H1 (cell line): Measurements from ENCODE around the gene CHST8. TPM values are rescaled to one million over a fixed set of nuclear protein-coding genes. Genes with fewer than 3 reads are reported as not detected.

Source experiments
- CTCF ChIA-PET: fragments of 300-600 bp; sonication (Branson Sonifier 250); formaldehyde crosslinking; loops from one replicate; lab custom pipeline; 2021; ENCODE audit not compliant: partially characterized antibody; lab: Charles Lee
- POLR2A ChIA-PET: fragments of 300-600 bp; sonication (Branson Sonifier 250); formaldehyde crosslinking; loops from one replicate; lab custom pipeline; 2021; ENCODE audit warnings: inconsistent platforms; ENCODE audit not compliant: partially characterized antibody; lab: Charles Lee
- DNase-seq, 2 experiments: peaks; one replicate each; pipeline versions ENCODE4 v3.0.0 to v3.0.0-alpha.2; 2010 to 2022; ENCODE audit warnings: low spot score in 2 of 2, low read depth in 1 of 2, mixed read lengths in 1 of 2
- FAIRE-seq: peaks from 2 replicates; lab custom pipeline; 2011; peaks lifted over from hg19 to GRCh38; lab: Jason Lieb, UNC
- H2AFZ ChIP-seq: 2 replicates; pipeline ENCODE4 v1.8.1; 2012; ENCODE audit warnings: low read length, inconsistent platforms
- H2AK5ac ChIP-seq: 2 replicates; pipeline ENCODE4 v1.6.1; 2013; ENCODE audit warnings: low read depth, low read length
- H2BK120ac ChIP-seq: replicated peaks from 2 replicates; pipeline ENCODE3; 2013; ENCODE audit warnings: low read depth, low read length, inconsistent platforms
- H2BK12ac ChIP-seq: 2 replicates; pipeline ENCODE4 v1.6.1; 2013; ENCODE audit warnings: low read depth, low read length
- H2BK15ac ChIP-seq: 2 replicates; pipeline ENCODE4 v1.6.1; 2013; ENCODE audit warnings: low read length
- H2BK20ac ChIP-seq: 2 replicates; pipeline ENCODE4 v1.6.1; 2013; ENCODE audit warnings: low read length
- H2BK5ac ChIP-seq: 2 replicates; pipeline ENCODE4 v1.6.1; 2013; ENCODE audit warnings: low read depth, low read length
- H3K14ac ChIP-seq: 2 replicates; pipeline ENCODE4 v1.6.1; 2013; ENCODE audit warnings: inconsistent platforms; ENCODE audit not compliant: insufficient read length
- H3K18ac ChIP-seq: 2 replicates; pipeline ENCODE4 v1.6.1; 2013; ENCODE audit warnings: low read length; ENCODE audit errors: extremely low read depth
- H3K23ac ChIP-seq: 2 replicates; pipeline ENCODE4 v1.6.1; 2013; ENCODE audit warnings: inconsistent platforms; ENCODE audit not compliant: insufficient read length
- H3K23me2 ChIP-seq: 2 replicates; pipeline ENCODE4 v1.6.1; 2013; ENCODE audit warnings: low read depth, low read length
- H3K27ac ChIP-seq: 2 replicates; pipeline ENCODE4 v1.6.1; 2011; ENCODE audit warnings: low read depth, low read length, inconsistent platforms
- H3K27me3 ChIP-seq, 4 experiments: replicated peaks in 1 of 4; 1 replicate in 1 of 4; 2 replicates in 3 of 4; pipeline versions ENCODE4 v1.6.1 to v1.8.1; 2011 to 2013; ENCODE audit warnings: low read length in 3 of 4, mild to moderate bottlenecking in 3 of 4, inconsistent platforms in 2 of 4, mixed read lengths in 2 of 4, moderate library complexity in 1 of 4; ENCODE audit not compliant: control insufficient read depth in 3 of 4, insufficient read depth in 3 of 4; ENCODE audit errors: extremely low read depth in 1 of 4
- H3K36me3 ChIP-seq, 4 experiments: 2 replicates each; pipeline versions ENCODE4 v1.6.1 to v1.8.1; 2011 to 2013; ENCODE audit warnings: mild to moderate bottlenecking in 4 of 4, low read length in 3 of 4, moderate library complexity in 2 of 4, control low read depth in 1 of 4, inconsistent platforms in 1 of 4; ENCODE audit not compliant: insufficient read depth in 4 of 4, control insufficient read depth in 2 of 4
- H3K4ac ChIP-seq: replicated peaks from 2 replicates; pipeline ENCODE3; 2013; ENCODE audit warnings: low read length, low read depth, mixed read lengths, inconsistent platforms; ENCODE audit not compliant: insufficient read length
- H3K4me1 ChIP-seq, 4 experiments: replicated peaks in 1 of 4; 1 replicate in 1 of 4; 2 replicates in 3 of 4; pipeline versions ENCODE4 v1.6.1 to v1.8.1; 2011 to 2013; ENCODE audit warnings: low read length in 3 of 4, inconsistent platforms in 2 of 4, mixed read lengths in 1 of 4; ENCODE audit not compliant: insufficient read depth in 4 of 4, control insufficient read depth in 3 of 4
- H3K4me2 ChIP-seq, 2 experiments: 2 replicates each; pipeline versions ENCODE4 v1.6.1 to v1.8.1; 2011 to 2013; ENCODE audit warnings: low read depth in 2 of 2, low read length in 2 of 2, control low read depth in 1 of 2, inconsistent platforms in 1 of 2, mild to moderate bottlenecking in 1 of 2; ENCODE audit not compliant: insufficient read depth in 1 of 2
- H3K4me3 ChIP-seq, 4 experiments: fragments of 200-600, 300-600 bp in 1 of 4; sonication (generic), shearing (Covaris generic), sonication (Bioruptor Twin) in 1 of 4; 2 replicates each; pipeline versions ENCODE4 v1.5.1 to v1.8.1; 2011 to 2016; ENCODE audit warnings: low read length in 4 of 4, low read depth in 3 of 4, control low read depth in 2 of 4, inconsistent platforms in 2 of 4, mild to moderate bottlenecking in 2 of 4, mixed read lengths in 1 of 4, moderate library complexity in 1 of 4; ENCODE audit not compliant: insufficient read depth in 2 of 4; ENCODE audit errors: extremely low read depth in 1 of 4
- H3K56ac ChIP-seq: replicated peaks from 2 replicates; pipeline ENCODE3; 2013; ENCODE audit warnings: low read depth, mild to moderate bottlenecking, mixed read lengths, low read length, inconsistent platforms; ENCODE audit not compliant: insufficient read length
- H3K79me1 ChIP-seq: 2 replicates; pipeline ENCODE4 v1.6.1; 2013; ENCODE audit warnings: low read depth, low read length, control low read depth
- H3K79me2 ChIP-seq, 2 experiments: 2 replicates each; pipeline versions ENCODE4 v1.6.1 to v1.8.1; 2012 to 2013; ENCODE audit warnings: low read length in 2 of 2, mild to moderate bottlenecking in 2 of 2, inconsistent platforms in 1 of 2; ENCODE audit not compliant: insufficient read depth in 2 of 2, control insufficient read depth in 1 of 2
- H3K9ac ChIP-seq, 4 experiments: replicated peaks in 1 of 4; 1 replicate in 1 of 4; 2 replicates in 3 of 4; pipeline versions ENCODE4 v1.6.1 to v1.8.1; 2011 to 2013; ENCODE audit warnings: low read depth in 3 of 4, low read length in 3 of 4, control low read depth in 2 of 4, mild to moderate bottlenecking in 2 of 4, moderate library complexity in 2 of 4, inconsistent platforms in 1 of 4; ENCODE audit errors: extremely low read depth in 1 of 4
- H3K9me3 ChIP-seq, 2 experiments: 2 replicates each; pipeline versions ENCODE4 v1.6.1 to v1.8.1; 2012 to 2013; ENCODE audit warnings: mild to moderate bottlenecking in 2 of 2, moderate library complexity in 2 of 2, control low read depth in 1 of 2, inconsistent platforms in 1 of 2, low read depth in 1 of 2, low read length in 1 of 2, mixed read lengths in 1 of 2; ENCODE audit not compliant: insufficient read depth in 2 of 2
- H4K20me1 ChIP-seq, 2 experiments: replicated peaks in 1 of 2; 2 replicates each; pipeline versions ENCODE3 to v1.8.1; 2011 to 2013; ENCODE audit warnings: inconsistent platforms in 2 of 2, low read length in 2 of 2, mild to moderate bottlenecking in 1 of 2; ENCODE audit not compliant: insufficient read depth in 2 of 2, control insufficient read depth in 1 of 2
- H4K5ac ChIP-seq: 2 replicates; pipeline ENCODE4 v1.6.1; 2013; ENCODE audit warnings: low read length, low read depth, mixed read lengths, inconsistent platforms; ENCODE audit not compliant: insufficient read length
- H4K8ac ChIP-seq: 2 replicates; pipeline ENCODE4 v1.8.0; 2013; ENCODE audit warnings: mild to moderate bottlenecking, moderate library complexity, low read length, inconsistent platforms; ENCODE audit not compliant: insufficient read depth; ENCODE audit errors: extremely low read depth
- H4K91ac ChIP-seq: replicated peaks from 2 replicates; pipeline ENCODE3; 2013; ENCODE audit warnings: low read length, mixed read lengths, inconsistent platforms; ENCODE audit not compliant: insufficient read length
- ATF2 ChIP-seq: IDR thresholded peaks from 2 replicates; pipeline ENCODE4 v1.6.1; 2012; ENCODE audit warnings: low read length, inconsistent platforms
- CBX5 ChIP-seq: fragments of 300-800, 300-1000 bp; sonication (generic); IDR thresholded peaks from 2 replicates; pipeline ENCODE4 v1.7.1; 2016; ENCODE audit warnings: antibody characterized with exemption, low read length, low read depth
- CBX8 ChIP-seq: fragments of 300-800, 300-1000 bp; sonication (generic); IDR thresholded peaks from 2 replicates; pipeline ENCODE4 v1.7.1; 2016; ENCODE audit warnings: low read depth, low read length, borderline replicate concordance
- CHD1 ChIP-seq: IDR thresholded peaks from 2 replicates; pipeline ENCODE4 v1.6.1; 2012; ENCODE audit warnings: low read depth, low read length, improper control_type of control experiment
- CREB1 ChIP-seq: IDR thresholded peaks from 2 replicates; pipeline ENCODE4 v1.6.1; 2012; ENCODE audit warnings: inconsistent platforms
- POU5F1 ChIP-seq: IDR thresholded peaks from 2 replicates; pipeline ENCODE4 v1.6.1; 2011; ENCODE audit warnings: low read depth, mild to moderate bottlenecking, low read length, moderate library complexity
- RXRA ChIP-seq: IDR thresholded peaks from 2 replicates; pipeline ENCODE4 v1.6.1; 2011; ENCODE audit warnings: low read depth, mild to moderate bottlenecking, low read length, moderate library complexity; ENCODE audit not compliant: insufficient read depth
- SAP30 ChIP-seq: fragments of 300-600 bp; sonication (generic); IDR thresholded peaks from 2 replicates; pipeline ENCODE4 v1.7.1; 2012; ENCODE audit warnings: low read length, moderate library complexity, mild to moderate bottlenecking, inconsistent platforms; ENCODE audit not compliant: insufficient read depth, insufficient replicate concordance
- SIRT6 ChIP-seq: IDR thresholded peaks from one replicate; pipeline ENCODE4 v1.7.1; 2012; ENCODE audit warnings: low read length, inconsistent platforms
- SP4 ChIP-seq: IDR thresholded peaks from 2 replicates; pipeline ENCODE4 v1.6.1; 2012; ENCODE audit warnings: low read length, inconsistent platforms
- TBP ChIP-seq: IDR thresholded peaks from 2 replicates; pipeline ENCODE4 v1.6.1; 2011; ENCODE audit warnings: low read depth, low read length, improper control_type of control experiment
- WGBS, 2 experiments: shearing (Covaris generic) in 1 of 2; methylation state at CpG; one replicate each; pipeline versions ENCODE4 v1.1.6 to v1.1.7; 2013 to 2015; ENCODE audit warnings: low lambda C conversion rate in 2 of 2, mixed read lengths in 2 of 2, inconsistent platforms in 1 of 2, low coverage in 1 of 2, missing lambda C conversion rate in 1 of 2; ENCODE audit not compliant: insufficient replicate concordance in 2 of 2, insufficient coverage in 1 of 2, insufficient read length in 1 of 2; ENCODE audit errors: extremely low coverage in 1 of 2, missing lambda C conversion rate in 1 of 2; 5-methylcytosine and 5-hydroxymethylcytosine counted together
- polyA plus RNA-seq, 7 experiments: library from polyadenylated mRNA; depleted of rRNA in 3 of 7; stranded (reverse) in 5 of 7; unstranded in 2 of 7; fragments of >200 nt in 5 of 7; fragments of 200-250 nt in 2 of 7; gene quantifications; 1 replicate in 5 of 7; 2 replicates in 1 of 7; 4 replicates in 1 of 7; pipeline versions ENCODE4 v1.2.1 to v1.2.3, GENCODE V29; 2011 to 2013; ENCODE audit warnings: missing spikeins in 2 of 7, mixed read lengths in 2 of 7
- total RNA-seq: library from RNA; stranded (reverse); fragmentation: NEBNext Ultra II Directional; extraction: Animal tissue kit (Norgen Biotek cat#: 25700); gene quantifications from 2 replicates; pipeline ENCODE4 v1.2.1, GENCODE V29; 2021

The CHST8 gene
- total and polyA plus RNA-seq, 2 of the 8 experiments (the other 6 are each of a cell fraction or from before 2014, with no cell fraction given): 10.8 to 28.2 TPM

DNA sequence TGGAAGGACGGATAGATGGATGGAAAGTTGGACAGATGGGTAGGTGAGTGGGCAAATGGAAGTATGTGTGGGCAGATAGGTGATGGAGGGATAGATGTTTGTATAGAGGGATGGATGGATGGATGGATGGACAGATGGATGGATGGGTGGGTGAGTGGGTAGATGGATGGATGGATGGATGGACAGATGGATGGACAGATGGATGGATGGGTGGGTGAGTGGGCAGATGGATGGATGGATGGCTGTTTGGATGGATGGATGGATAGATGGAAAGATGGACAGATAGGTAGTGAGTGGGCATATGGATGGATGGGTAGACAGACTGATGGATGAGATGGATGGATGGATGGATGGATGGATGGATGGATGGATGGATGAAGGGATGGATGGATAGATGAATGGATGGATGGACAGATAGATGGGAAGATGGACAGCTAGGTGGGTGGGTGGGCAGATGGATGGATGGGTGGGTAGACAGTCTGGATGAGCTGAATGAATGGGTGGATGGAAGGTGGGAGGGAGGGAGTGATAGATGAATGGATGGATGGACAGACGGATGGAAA, 100.1 kb downstream of the CHST8 start:
- H3K56ac ChIP-seq: peak overlapping the region; percentile 87
- no peak for DNase-seq
- no peak overlapping the region for H4K91ac ChIP-seq
- H2AK5ac ChIP-seq: peak overlapping the region; percentile 39; the same call in 1 of the 2 replicates
- no peak overlapping the region for H2BK120ac ChIP-seq
- no peak overlapping the region for H3K23ac ChIP-seq
- POLR2A ChIA-PET: no interaction called here
- no peaks in the 10 kb centered on the region for H3K79me2 ChIP-seq
- H3K23me2 ChIP-seq: peaks cover 13% of the 10 kb centered on the region; the same call in 1 of the 2 replicates
- H2BK20ac ChIP-seq: no peak overlapping the region
- CTCF ChIA-PET: no interaction called here
- H3K14ac ChIP-seq: no peak overlapping the region
- no peak overlapping the region for H3K27ac ChIP-seq
- no peak overlapping the region for H4K5ac ChIP-seq
- H3K18ac ChIP-seq: no peak overlapping the region
- WGBS, 2 experiments: 68 to 100% methylated on average over 1 of the region's 2 CpGs
- no peak for TF ChIP-seq SP4
- TF ChIP-seq RXRA: no peak
- TF ChIP-seq CBX5: no peak
- no peak for TF ChIP-seq SAP30
- no peak for TF ChIP-seq ATF2
- no peak for TF ChIP-seq SIRT6
- no peak for TF ChIP-seq TBP
- TF ChIP-seq CREB1: no peak
- no peak for TF ChIP-seq CBX8
- TF ChIP-seq POU5F1: no peak
- TF ChIP-seq CHD1: no peak
- TF ChIP-seq, all 59 proteins: peak for 0
- Histone ChIP-seq H3K4me1 (peaks cover 0 to 3% (median 1%) of the 10 kb centered on the region in 4 experiments; a peak in 1 of 7 replicates), H2BK12ac (no peak overlapping the region), H3K9me3 (no peaks in the 10 kb centered on the region), H3K79me1 (peaks cover 7% of the 10 kb centered on the region), H3K4me2 (no peak overlapping the region), H3K27me3 (no peaks in the 10 kb centered on the region), H3K4ac (no peak overlapping the region), H2BK15ac (no peak overlapping the region), H4K20me1 (peaks cover 0 to 20% of the 10 kb centered on the region in 2 experiments), H3K4me3 (no peak overlapping the region), H4K8ac (no peak overlapping the region), H3K36me3 (no peaks in the 10 kb centered on the region), H3K9ac (no peak overlapping the region), H2AFZ (no peak overlapping the region), H2BK5ac (no peak overlapping the region)
- no peak for FAIRE-seq
